Measurements from ENCODE around the gene LTN1. TPM values are rescaled to one million over a fixed set of nuclear protein-coding genes. Genes with fewer than 3 reads are reported as not detected.
A peak's percentile ranks its signal among the peaks of the same experiment; 100 is the strongest.

Gene LTN1
- total RNA-seq, 1 experiment from 2014 or later, result 19.5 TPM

GRCh38 chr21:28906236-28906635 lies 86.4 kb downstream of the LTN1 start:
- in situ Hi-C loops (cut with HindIII; ENCODE audit: low pct_unique_long_range_greater_than_20kb, low sequenced_read_pairs), result no loop called here
- DNase-seq (ENCODE audit: low read depth, low spot score), result no peak

- no peak for DNase-seq (ENCODE audit: low read depth, low spot score)
- in situ Hi-C loops (cut with HindIII; ENCODE audit: low pct_unique_long_range_greater_than_20kb, low sequenced_read_pairs), result no loop called here
These were observed 87.7 kb downstream of the LTN1 start for GRCh38 chr21:28904961-28905435.

GRCh38 chr21:28903448-28903847 lies 89.2 kb downstream of the LTN1 start:
- in situ Hi-C loops (cut with HindIII; ENCODE audit: low pct_unique_long_range_greater_than_20kb, low sequenced_read_pairs), result no loop called here
- DNase-seq (ENCODE audit: low read depth, low spot score), result no peak

- in situ Hi-C loops (cut with HindIII; ENCODE audit: low pct_unique_long_range_greater_than_20kb, low sequenced_read_pairs), result no loop called here
- DNase-seq (ENCODE audit: low read depth, low spot score), result peak; percentile 60
These were observed 92.2 kb downstream of the LTN1 start for GRCh38 chr21:28900481-28900880.

GRCh38 chr21:28899744-28900143 lies 92.9 kb downstream of the LTN1 start:
- no peak for DNase-seq (ENCODE audit: low read depth, low spot score)
- in situ Hi-C loops (cut with HindIII; ENCODE audit: low pct_unique_long_range_greater_than_20kb, low sequenced_read_pairs), result no loop called here

GRCh38 chr21:28899220-28899619 lies 93.5 kb downstream of the LTN1 start:
- DNase-seq (ENCODE audit: low read depth, low spot score), result no peak
- in situ Hi-C loops (cut with HindIII; ENCODE audit: low pct_unique_long_range_greater_than_20kb, low sequenced_read_pairs), result no loop called here

- peak; percentile 13 for DNase-seq (ENCODE audit: low read depth, low spot score)
- in situ Hi-C loops (cut with HindIII; ENCODE audit: low pct_unique_long_range_greater_than_20kb, low sequenced_read_pairs), result no loop called here
These were observed 99.0 kb downstream of the LTN1 start for GRCh38 chr21:28893687-28894086.

- no peak for DNase-seq (ENCODE audit: low read depth, low spot score)
- in situ Hi-C loops (cut with HindIII; ENCODE audit: low pct_unique_long_range_greater_than_20kb, low sequenced_read_pairs), result no loop called here
These were observed 100.2 kb downstream of the LTN1 start for GRCh38 chr21:28892199-28893111.

GRCh38 chr21:28885853-28886177 lies 106.9 kb downstream of the LTN1 start:
- DNase-seq (ENCODE audit: low read depth, low spot score), result no peak
- in situ Hi-C loops (cut with HindIII; ENCODE audit: low pct_unique_long_range_greater_than_20kb, low sequenced_read_pairs), result no loop called here

GRCh38 chr21:28884976-28885852 lies 107.5 kb downstream of the LTN1 start:
- in situ Hi-C loops (cut with HindIII; ENCODE audit: low pct_unique_long_range_greater_than_20kb, low sequenced_read_pairs), result no loop called here
- peak; percentile 89 for DNase-seq (ENCODE audit: low read depth, low spot score)

- DNase-seq (ENCODE audit: low read depth, low spot score), result no peak
- in situ Hi-C loops (cut with HindIII; ENCODE audit: low pct_unique_long_range_greater_than_20kb, low sequenced_read_pairs), result no loop called here
These were observed 108.2 kb downstream of the LTN1 start for GRCh38 chr21:28884481-28884880.

GRCh38 chr21:28883931-28884330 lies 108.7 kb downstream of the LTN1 start:
- DNase-seq (ENCODE audit: low read depth, low spot score), result no peak
- in situ Hi-C loops (cut with HindIII; ENCODE audit: low pct_unique_long_range_greater_than_20kb, low sequenced_read_pairs), result no loop called here

GRCh38 chr21:28882345-28882744 lies 110.3 kb downstream of the LTN1 start:
- in situ Hi-C loops (cut with HindIII; ENCODE audit: low pct_unique_long_range_greater_than_20kb, low sequenced_read_pairs), result no loop called here
- no peak for DNase-seq (ENCODE audit: low read depth, low spot score)

Other genes with a start within 250 kb of the LTN1 start
- 20.8 and 25.2 TPM in 2 replicates for gene RWDD2B, start 26.5 kb upstream of the LTN1 start, total RNA-seq (2014; rRNA removed; shearing (Covaris generic))
- 41.8 and 45.2 TPM in 2 replicates for gene USP16, start 31.8 kb upstream of the LTN1 start, total RNA-seq (2014; rRNA removed; shearing (Covaris generic))
- 224 and 234 TPM in 2 replicates for gene CCT8, start 80.8 kb upstream of the LTN1 start, total RNA-seq (2014; rRNA removed; shearing (Covaris generic))
- not detected in 2 replicates for gene MAP3K7CL, start 137.8 kb upstream of the LTN1 start, total RNA-seq (2014; rRNA removed; shearing (Covaris generic))

Measured in SK-MEL-5 (cell line).